DMS53 treated with DMSO at 0.1 percent for 48 hours (cell line): Measurements from ENCODE around the gene PDPK1.

Experiments
- DNase-seq: peaks from one replicate; lab custom pipeline; 2025; ENCODE audit not compliant: unreplicated experiment; lab: John Stamatoyannopoulos, UW

Gene PDPK1

DNA sequence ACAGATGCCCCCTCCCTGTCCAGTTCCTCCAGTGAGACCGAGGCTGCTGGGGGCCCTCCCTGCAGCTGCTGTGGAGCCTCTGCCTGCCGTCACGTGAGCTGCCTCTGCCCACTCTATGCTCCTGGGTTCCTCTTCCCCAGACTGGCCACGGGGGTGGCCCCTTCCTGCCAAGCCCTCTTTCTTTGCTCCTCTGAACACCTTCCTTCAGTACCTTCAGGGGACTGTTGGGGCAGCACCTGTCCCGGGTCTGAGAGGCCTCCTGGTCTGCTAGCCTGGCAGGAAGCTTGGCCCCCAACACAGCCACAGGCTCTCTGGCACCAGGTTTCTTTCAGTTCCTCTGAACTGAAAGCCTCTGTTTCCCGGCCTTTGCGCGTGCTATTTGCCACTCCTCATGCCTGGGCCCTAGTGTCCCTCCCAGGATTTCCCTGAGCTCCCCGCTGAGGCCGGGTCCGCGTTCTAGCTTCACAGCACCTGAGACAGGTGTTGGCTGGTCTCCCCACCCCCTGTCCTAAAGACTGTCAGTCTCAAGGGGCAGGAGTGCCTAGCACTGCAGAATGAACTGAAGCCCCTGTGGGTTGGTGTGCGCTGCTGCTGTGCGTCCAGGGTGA, 30.7 kb upstream of the PDPK1 start:
- DNase-seq, result no peak

DNA sequence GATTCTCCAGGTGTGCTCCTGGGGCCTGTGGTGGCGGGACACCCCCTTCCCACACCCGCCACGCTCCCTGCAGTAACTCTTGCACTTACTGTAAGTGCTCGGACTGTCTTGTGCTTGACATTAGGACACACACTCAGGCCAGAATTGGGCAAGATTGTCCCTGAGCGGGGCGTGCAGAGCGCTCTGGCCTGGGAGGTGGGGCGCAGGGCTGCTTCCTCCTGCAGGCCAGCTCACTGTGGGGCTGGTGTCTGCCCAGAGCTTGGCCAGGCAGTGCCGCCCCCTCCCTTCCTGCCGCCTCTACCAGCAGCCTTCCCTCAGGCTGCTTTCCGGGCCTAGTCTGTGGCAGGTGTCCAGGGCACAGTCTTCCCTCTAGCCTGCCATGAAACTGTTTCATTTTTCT, 30.2 kb upstream of the PDPK1 start:
- DNase-seq, result no peak

DNA sequence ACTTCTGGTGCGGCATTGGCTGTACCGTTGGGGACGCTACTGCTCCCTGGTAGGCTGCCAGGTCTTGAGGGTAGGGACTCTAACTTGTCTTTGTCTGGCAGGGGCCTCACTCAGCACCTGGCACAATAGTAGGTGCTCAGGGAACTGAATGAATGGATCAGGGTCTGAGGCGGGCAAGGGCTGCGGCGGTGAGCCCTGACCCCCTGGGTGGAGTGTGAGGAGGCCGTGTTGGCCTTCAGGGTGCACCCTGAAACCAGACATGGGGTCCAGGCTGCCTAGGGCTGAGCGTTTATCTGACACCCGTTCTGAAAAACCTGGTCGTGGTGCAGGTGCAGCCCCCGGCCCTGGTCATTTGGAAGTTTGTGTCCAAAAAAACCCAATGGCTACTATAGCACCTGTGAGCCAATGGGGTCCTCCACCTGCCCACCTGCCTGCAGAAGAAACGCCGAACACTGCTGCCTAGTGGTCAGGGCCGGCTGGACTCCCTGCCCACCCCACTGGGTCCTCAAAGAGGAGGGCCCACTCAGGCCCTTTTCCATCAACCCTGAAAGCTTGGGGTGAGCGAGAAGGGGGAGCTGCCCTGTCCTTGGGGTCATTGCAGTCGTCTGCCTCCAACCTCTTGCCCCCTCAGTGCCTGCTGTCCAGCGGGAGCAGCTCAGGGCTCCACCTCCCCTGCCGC, 29.0 kb upstream of the PDPK1 start:
- DNase-seq, result no peak

DNA sequence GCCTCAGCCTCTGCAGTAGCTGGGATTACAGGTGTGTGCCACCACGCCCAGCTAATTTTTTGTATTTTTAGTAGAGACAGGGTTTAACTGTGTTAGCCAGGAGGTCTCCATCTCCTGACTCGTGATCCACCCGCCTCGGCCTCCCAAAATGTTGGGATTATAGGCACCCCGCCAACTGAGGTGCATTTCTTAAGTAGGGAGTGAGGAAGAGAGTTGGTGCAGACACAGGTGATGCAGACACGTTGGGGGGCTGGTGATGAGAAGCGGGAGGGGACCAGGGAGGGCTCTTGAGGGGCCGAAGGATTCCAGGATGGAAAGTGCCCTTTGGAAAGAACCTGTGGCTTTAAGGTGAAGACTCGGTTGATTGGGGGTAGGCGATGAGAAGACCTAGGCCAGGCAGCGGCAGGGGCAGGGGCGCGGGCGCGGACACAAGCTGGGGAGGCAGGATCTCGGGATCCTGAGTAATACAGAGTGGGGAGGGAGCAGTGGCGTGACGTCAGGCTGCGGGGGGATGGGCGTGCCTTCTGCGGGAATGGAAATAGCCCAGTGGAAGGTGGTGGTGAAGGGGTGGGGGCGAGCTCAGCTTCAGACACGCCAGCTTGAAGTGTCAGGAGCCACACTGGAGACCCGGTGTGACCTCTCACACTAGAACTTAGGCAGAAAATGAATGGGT, 26.6 kb upstream of the PDPK1 start:
- no peak for DNase-seq

DNA sequence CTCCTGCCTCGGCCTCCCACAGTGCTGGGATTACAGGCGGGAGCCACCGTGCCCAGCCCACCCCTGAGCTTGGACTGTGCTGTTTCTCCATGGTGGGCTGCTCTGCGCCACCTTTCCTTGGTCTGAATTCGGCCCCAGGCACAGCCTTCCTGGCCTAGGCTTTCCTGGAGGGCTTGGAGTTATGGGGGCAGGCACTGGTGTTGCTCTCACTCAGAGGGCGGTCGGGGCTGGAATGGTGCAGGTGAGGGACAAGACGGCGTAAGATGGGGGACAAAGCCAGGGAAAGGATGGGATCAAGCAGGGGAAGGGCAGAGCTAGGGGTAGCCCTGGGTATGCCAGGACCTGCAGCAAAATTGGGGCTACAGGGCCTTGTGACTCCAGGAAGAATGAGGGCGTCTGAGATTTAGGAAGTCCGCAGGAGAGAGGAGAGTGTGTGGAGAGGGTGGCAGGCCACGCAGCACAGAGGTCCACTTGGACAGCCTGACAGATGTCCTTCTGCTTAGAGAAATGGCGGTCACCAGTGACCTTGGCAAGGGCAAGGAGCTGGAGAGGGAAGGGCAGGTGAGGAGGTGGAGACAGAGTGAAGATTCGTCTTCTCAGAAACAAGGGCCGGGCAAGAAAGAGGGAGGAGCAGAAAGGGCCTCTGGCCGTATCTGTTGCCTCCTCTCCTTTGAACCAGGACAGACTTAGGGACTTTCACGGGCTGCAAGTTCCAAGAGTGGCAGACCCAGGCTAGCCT, 25.7 kb upstream of the PDPK1 start:
- no peak for DNase-seq

DNA sequence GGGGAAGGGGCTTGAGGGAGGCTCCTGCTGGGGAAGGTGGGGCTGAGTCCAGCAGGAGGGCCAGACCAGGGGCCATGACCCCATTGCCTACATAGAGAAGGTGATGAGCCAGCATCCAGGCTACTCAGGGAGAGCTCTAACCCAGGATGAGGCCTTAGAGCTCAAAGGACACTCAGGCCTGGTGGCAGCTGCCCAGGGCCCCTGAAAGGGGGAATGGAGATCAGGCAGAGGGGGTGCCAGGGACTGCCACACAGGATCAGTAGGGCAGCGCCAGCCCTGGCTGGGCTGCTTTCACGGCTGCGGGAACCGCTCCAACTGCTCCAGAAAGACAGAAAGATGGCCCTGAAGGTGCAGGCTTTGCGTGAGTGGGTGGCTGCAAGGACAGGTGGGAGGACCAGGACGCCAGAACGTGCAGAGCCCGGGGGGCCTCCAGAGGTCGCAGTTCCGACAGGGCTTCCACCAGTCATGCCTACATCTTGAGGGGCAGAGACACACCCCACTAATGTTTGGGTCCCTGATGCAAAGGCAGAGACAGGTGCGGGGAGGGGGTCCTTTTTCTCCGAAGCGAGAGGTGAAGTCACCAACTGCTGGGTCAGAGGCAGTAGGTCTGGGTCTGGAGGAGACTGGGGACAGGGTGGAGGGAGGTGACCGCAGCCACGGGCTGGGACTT, 25.0 kb upstream of the PDPK1 start:
- DNase-seq, result no peak

DNA sequence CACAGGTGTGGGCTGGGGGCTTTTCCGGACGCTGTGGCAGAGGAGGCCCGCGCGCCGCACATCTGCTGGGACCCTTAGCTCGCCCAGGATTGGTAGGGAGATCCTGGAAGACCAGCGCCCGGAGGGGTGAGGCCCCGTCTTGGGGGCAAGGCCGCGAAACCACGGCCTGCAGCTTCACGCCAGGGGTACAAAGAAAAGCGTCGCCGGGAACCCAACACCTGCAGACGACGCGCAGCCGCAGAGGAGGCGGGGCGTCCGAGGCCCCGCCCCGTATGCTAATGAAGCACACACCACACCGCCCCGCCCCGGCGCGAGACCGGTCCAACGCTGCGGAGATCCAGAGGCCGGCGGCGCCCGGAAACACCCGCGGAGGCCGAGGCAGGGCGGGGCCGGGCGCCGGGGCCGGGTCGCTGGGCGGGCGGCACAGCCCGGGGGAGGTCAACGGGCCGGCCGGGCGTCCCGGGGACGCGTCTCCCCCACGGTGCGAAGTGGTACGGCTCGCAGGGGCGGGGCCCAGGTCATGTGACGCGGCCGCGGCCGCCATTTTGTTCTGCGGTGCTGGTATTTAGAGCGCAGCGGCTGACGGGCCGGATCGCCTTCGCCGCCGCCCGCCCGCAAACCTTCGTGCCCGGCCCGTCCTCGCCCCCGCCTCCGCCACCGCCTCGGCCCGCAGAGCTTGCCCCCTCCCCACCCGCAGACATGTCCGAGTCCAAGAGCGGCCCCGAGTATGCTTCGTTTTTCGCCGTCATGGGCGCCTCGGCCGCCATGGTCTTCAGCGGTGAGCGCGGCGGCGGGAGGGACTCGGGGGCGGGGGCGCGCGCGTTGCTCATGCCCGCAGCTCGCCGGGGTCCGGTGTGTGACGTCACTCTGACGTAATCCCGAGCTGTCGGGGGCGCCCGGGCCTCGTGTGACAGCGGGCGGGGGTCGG, 24.2 kb upstream of the PDPK1 start, which contains the start of gene ATP6V0C:
Gene ATP6V0C (plus strand): TSS at position 548 of the 928 bp plus-strand sequence. CDS start 152 bp downstream, at position 700.
- peak; percentile 69 for DNase-seq

DNA sequence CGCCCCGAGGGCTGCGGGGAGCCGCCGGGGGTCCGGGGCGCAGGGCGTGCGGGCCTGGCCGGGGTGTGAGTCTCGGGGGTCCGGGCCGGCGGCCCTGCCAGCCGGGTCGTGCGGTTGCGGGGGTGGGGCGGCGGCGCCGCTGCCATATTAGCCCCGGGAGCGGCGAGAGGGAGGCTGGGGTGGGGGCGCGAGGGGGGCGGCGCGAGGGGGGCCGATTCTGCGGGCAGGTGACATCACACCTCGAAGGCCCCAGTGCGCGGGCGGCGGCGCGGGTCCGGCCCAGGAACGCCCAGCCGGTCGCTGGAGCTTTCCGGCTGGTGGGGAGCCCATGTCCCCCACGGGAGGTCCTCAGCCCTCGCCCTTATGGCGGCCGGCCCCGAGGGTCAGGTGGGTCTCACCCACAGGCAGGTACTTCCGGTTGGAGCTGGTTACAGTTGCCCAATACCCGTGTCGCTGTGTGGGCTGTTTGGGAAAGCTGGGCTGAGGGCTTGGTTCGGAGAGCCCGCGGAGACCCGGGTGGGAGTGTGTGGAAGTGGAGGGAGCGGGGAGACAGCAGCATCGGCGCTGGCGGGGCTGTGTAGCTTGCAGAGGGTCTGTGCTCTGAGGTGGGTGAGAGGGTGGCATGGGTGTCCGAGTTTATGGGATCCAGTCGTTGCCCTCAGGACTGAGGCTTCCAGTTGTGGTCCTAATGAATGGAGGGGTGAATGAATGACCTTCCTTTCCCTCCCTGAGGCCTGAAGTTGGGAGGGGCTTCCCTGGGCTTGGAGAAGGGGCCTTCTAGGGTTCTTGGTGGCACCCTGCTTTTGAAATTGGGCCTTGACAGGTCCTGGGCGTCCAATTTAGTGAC, 23.3 kb upstream of the PDPK1 start:
- DNase-seq, result no peak

DNA sequence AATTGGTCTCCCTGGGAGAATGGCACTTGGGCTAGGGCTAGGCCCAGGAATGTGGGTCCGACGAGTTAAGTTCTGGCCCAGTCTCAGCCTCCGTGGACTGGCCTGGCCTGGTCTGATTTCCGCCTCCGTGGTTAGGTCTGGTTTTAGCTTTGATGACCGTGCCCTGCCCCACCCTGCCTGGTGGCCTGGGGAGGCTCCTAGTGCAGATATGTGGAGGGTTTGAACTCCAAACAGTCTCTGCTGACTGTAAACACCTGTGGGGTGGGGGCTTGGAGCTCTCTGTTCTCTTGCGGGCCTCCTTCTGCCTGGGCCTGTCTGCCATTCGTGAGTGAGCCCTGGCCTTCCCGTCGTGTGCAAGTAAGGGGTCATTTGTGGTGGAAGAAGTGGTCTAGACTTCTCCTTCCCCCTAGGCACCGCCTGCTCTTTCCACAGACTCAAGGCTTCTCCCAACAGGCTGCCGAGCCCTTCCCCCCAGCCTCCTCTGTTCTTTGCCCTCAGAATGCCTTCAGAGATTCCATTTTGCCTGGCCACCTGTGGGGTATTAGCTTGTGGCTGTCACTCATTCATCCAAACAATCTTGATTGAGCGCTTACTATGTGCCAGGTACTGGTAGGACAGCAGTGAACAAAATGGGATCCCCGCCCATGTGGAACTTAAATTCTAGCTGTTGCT, 22.5 kb upstream of the PDPK1 start:
- DNase-seq, result no peak

DNA sequence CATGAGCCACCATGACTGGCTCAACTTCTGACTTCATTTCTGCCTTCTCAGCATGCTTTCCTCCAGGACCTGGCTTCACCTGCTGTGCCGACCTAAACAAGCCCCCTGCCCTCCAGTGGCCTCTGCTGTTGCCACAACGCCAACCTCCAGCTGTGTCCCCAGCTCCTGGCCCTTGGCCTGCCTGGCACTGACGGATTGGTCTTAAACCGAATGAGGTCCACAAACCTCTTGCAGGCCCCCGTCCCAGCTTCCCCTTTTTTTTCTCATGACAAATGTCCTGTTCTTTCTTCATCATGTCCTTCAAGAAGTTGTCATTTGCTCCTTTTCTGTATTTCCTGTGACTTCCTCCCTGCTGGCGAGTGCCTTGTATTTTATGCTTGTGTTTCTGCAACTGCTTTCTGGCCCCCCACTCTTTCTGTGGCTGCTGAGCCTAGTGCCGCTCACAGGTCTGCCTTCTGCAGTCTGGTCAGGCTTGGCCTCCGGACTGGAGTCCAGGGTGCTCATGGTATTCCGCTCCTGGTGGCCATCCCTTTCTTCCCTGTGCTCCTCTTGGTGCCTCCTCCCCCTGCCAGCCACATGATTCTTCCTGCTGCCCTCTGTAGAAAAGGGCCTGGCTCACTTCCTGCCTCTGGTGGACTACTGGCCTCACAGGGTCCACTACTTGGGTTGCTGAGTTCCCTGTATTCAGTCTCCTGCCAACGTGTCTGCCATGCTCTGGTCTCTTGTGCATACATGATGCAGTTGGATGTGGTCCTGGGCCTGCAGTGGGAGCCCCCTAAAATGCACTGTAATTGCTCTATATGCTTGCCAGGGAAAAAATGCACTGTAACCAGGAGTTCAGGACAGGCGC, 21.2 kb upstream of the PDPK1 start:
- DNase-seq, result no peak

DNA sequence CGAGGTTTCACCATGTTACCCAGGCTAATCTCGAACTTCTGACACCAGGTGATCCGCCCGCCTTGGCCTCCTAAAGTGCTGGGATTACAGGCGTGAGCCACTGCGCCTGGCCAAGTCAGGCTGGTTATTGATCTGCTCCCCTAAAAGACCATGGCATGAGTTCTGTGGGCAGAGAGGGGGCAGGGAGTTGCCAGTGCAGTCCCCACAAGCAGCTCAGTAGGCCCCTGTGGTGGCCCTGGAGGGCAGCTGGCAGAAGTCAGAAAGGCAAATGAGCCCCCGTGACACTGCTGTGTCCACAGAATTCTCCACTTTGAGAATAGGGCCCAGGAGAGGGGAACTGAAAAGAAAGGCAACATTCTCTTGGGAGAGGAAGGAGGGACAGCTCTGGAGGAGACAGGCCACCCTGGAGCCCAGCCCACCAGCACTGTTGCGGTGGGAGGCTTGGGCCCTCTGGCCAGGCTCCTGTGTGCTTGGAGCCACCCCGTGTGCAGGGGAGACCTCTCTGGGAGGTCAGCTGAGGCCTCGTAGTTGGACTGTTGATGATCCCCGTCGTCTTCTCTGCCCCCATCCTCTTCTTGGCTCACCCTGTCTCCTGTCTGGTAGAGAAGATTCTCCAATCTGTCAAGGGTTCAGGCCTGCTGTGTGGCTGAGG, 19.7 kb upstream of the PDPK1 start:
- no peak for DNase-seq

DNA sequence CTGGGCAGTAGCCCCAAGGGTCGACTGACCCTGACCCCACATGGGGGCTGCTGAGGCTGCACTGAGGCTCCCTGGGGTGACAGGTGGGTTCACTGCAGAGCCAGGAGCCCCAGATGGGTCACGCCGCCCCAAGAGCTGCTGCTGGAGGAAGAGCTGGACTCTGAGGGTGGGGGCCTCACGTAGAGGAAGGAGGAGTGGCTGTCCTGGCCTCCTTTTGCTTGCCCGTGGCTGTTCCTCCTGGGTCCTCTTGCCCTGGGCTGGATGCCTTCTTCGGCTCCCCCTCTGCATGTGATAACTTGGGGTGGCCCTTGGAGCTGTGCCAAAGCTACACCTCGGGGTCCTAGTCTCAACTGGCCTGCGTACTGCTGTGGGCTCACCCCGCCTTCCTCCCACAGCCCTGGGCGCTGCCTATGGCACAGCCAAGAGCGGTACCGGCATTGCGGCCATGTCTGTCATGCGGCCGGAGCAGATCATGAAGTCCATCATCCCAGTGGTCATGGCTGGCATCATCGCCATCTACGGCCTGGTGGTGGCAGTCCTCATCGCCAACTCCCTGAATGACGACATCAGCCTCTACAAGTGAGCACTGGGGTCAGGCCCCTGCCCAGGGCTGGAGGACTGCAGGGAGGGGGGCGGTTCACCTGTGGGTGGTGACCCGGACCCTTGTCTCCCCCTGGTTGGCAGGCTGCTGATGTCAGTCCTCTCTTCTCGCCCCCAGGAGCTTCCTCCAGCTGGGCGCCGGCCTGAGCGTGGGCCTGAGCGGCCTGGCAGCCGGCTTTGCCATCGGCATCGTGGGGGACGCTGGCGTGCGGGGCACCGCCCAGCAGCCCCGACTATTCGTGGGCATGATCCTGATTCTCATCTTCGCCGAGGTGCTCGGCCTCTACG, 18.8 kb upstream of the PDPK1 start:
- no peak for DNase-seq

DNA sequence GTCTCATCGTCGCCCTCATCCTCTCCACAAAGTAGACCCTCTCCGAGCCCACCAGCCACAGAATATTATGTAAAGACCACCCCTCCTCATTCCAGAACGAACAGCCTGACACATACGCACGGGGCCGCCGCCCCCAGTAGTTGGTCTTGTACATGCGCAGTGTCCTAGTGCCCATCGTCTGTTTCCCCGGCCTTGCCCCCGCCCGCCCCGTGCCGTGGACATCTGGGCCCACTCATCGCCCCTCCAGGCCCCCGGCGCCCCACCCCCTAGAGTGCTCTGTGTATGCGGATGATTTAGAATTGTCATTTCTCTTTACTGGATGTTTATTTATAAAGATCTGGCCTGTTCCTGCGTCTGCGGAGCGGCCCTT, 18.1 kb upstream of the PDPK1 start:
- DNase-seq, result no peak

DNA sequence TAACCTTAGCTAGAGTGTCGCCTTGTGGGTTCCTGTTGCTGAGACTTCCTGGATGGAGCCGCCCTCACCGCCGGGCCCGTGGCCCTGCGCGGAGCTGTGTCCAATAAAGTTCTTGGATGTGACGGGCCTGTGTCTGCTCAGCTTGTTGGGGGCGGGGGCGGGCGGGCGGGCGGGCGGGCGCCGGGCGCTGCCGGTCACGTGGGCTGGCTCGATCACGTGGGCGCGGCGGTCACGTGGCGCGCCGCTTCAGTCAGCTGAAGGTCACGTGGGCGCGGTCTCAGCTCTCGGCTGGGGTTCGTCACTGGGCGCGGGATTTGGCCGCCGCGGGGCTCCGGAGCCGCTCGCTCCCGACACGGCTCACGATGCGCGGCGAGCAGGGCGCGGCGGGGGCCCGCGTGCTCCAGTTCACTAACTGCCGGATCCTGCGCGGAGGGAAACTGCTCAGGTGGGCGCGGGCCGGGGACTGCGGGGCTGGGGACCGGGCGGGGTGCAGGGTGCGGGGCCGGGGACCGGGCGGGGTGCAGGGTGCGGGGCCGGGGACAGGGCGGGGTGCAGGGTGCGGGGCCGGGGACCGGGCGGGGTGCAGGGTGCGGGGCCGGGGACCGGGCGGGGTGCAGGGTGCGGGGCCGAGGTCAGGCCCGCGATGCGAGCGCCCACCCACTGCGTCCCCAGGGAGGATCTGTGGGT, 17.6 kb upstream of the PDPK1 start, which contains the start of gene AMDHD2:
Gene AMDHD2 (plus strand): TSS at position 275 of the 687 bp plus-strand sequence. CDS start 88 bp downstream, at position 363.
- DNase-seq, result peak; percentile 61

DNA sequence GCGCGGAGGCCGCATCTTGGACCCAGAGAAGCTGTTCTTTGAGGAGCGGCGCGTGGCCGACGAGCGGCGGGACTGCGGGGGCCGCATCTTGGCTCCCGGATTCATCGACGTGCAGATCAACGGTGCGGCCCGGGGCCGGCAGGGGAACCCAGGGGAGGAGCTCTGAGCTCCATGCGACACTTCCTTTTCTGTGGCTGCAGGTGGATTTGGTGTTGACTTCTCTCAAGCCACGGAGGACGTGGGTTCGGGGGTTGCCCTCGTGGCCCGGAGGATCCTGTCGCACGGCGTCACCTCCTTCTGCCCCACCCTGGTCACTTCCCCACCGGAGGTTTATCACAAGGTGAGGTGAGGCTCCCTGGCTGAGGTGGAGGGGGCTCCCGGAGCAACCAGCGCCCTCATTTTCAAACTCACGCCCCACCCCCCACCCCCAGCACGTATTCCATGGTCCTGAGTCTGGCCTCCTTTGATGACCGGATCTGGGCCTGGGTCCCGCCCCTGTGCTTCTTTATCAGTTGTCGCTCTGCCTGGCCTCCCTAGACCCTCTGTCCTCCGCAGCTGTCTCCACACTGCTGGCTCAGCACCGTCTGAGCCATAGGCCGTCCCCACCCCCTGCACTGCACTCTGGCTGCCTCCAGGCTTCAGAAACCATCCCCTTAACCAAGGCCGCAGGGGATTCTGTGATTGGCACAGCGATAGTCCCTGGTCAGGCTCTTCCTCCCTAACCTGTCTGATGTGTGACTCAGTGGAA, 16.9 kb upstream of the PDPK1 start:
- no peak for DNase-seq
